ENCODE results near the gene SP1.
"Not testable (repeated sequence)": the region's sequence is repeated elsewhere in the genome, so short reads cannot be mapped to it uniquely, and the experiment has no call there.

SP1 gene

DNA sequence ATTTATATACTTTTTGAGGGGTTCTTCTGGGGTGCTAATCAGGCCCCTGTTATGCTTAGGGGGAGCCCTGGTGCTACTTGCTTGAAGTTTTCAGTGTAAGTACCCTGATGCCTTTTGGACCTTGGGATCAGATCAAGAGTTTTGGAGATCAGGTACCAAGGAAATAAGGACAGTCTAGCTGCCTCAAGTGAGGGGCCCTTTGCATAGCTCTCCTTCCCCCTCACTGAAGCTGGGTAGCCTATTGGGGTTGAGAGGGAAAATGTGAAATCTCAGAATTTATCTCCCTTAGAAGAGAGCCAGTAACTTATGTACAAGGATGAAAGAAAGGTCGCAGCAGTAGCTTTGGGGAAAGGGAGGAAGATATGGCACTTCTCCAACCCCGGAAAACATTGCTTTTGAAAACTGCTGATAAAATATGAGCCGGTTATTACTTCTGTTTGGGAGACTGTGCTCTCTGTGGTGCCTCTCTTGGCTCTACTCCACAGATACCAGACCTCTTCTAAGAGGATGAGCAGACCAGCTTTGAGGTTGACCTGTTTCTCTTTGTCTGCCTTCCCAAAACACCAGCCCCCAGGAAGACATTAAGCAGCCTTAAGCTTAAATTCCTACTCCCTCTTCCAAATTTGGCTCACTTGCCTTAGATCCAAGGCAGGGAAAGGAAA lies 34.9 kb downstream of the SP1 start:
- Mint-ChIP-seq H3K27ac (peak overlapping the region; percentile 20), H3K27me3 (no peaks in the 10 kb centered on the region), H3K4me1 (ENCODE audit: low read depth) (peaks cover 71% of the 10 kb centered on the region), H3K9me3 (no peaks in the 10 kb centered on the region), H3K36me3 (ENCODE audit: low read depth) (peaks cover 47% of the 10 kb centered on the region), H3K4me3 (no peak overlapping the region)
- DNase-seq, result no peak

DNA sequence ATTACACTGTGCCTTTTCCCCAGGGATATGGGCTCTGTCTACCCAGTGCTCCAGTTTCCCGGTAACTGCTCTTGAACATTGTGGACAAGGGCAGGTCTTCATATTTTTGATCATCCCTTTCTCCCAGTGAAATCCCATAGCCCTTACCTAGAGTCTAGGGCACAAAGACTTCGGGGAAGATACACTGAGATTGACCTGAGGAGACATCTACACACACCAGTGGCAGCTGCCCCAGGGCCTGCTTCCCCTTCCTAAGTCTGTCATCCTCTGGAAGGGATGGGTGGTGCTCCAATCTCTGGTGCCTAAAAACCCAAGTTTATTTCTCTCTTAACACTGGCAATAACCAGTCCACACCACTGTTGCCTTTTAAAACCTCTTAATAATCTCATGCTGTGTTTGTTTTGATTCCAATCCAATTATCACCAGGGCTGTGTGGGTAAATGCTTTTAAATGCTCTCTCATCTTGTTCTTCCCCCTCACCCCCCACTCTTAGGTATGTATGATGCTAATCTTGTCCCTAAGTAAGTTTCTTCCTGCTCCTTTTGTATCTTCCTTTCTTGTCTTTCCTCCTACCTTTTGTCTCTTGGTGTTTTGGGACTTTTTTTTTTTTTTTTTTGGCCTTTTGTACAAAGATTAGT lies 35.9 kb downstream of the SP1 start:
- Mint-ChIP-seq H3K27ac (peak overlapping the region; percentile 20), H3K36me3 (ENCODE audit: low read depth) (peaks cover 38% of the 10 kb centered on the region), H3K4me1 (ENCODE audit: low read depth) (peaks cover 73% of the 10 kb centered on the region)
- H3K4me3 Mint-ChIP-seq, DNase-seq, H3K27me3 Mint-ChIP-seq, H3K9me3 Mint-ChIP-seq: not testable (repeated sequence)

DNA sequence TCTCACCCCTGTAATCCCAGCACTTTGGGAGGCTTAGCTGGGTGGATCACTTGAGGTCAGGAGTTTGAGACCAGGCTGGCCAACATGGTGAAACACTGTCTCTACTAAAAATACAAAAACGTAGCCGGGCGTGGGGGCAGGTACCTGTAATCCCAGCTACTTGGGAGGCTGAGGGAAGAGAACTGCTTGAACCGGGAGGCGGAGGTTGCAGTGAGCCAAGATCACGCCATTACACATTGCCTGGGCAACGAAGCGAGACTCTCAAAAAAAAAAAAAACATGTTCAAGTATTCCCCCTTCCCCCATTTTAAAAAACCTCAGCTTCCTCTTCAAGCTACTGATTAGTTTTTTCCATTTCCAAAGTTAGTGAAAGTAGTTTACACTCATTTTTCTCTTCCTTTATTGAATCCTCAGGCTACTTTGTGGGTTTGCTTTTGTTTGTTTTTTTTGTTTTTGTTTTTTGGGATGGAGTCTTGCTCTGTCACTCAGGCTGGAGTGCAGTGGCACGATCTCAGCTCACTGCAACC lies 37.4 kb downstream of the SP1 start:
- H3K36me3 Mint-ChIP-seq (ENCODE audit: low read depth), result peaks cover 24% of the 10 kb centered on the region
- not testable (repeated sequence) for H3K27me3 Mint-ChIP-seq, H3K9me3 Mint-ChIP-seq
- peaks cover 69% of the 10 kb centered on the region for H3K4me1 Mint-ChIP-seq (ENCODE audit: low read depth)
- peak; percentile 38 for DNase-seq
- peak overlapping the region; percentile 30 for H3K4me3 Mint-ChIP-seq
- H3K27ac Mint-ChIP-seq, result peak overlapping the region; percentile 79

DNA sequence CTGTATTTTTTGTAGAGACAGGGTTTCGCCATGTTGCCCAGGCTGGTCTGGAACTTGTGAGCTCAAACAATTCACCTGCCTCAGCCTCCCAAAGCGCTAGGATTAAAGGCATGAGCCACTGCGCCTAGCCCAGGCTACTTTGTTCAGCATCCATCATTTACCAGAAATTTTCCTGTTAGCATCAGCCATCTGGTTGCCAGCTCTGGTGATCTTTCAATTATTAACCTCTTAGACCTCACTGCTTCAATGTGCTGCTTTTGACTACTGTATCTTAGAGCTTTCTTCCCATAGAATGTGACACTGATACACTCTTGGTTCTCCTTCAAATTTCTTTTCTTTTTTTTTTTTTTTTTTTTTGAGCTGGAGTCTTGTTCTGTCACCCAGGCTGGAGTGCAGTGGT lies 38.2 kb downstream of the SP1 start:
- Mint-ChIP-seq H3K9me3 (no peaks in the 10 kb centered on the region), H3K4me1 (ENCODE audit: low read depth) (peaks cover 62% of the 10 kb centered on the region), H3K4me3 (no peak overlapping the region), H3K36me3 (ENCODE audit: low read depth) (peaks cover 16% of the 10 kb centered on the region), H3K27ac (no peak overlapping the region), H3K27me3 (no peaks in the 10 kb centered on the region)
- no peak for DNase-seq

GRCh38 chr12:53419756-53420155 lies 39.8 kb downstream of the SP1 start:
- H3K27me3 Mint-ChIP-seq, result no peaks in the 10 kb centered on the region
- H3K9me3 Mint-ChIP-seq, result no peaks in the 10 kb centered on the region
- peaks cover 51% of the 10 kb centered on the region for H3K4me1 Mint-ChIP-seq (ENCODE audit: low read depth)
- peaks cover 5% of the 10 kb centered on the region for H3K36me3 Mint-ChIP-seq (ENCODE audit: low read depth)
- DNase-seq, result no peak
- H3K4me3 Mint-ChIP-seq, result no peak overlapping the region
- no peak overlapping the region for H3K27ac Mint-ChIP-seq

GRCh38 chr12:53422247-53422646 lies 42.3 kb downstream of the SP1 start:
- not testable (repeated sequence) for DNase-seq; H3K27ac Mint-ChIP-seq; H3K36me3 Mint-ChIP-seq (ENCODE audit: low read depth); H3K4me3 Mint-ChIP-seq; H3K9me3 Mint-ChIP-seq; H3K27me3 Mint-ChIP-seq
- peaks cover 32% of the 10 kb centered on the region for H3K4me1 Mint-ChIP-seq (ENCODE audit: low read depth)

- Mint-ChIP-seq H3K4me3 (no peak within 1 kb of the TSS), H3K9me3 (no peaks in the 10 kb centered on the region), H3K27ac (no peak within 1 kb of the TSS), H3K27me3 (no peaks in the 10 kb centered on the region), H3K4me1 (ENCODE audit: low read depth) (peaks cover 33% of the 10 kb centered on the region), H3K36me3 (ENCODE audit: low read depth) (no peaks in the 10 kb centered on the region)
- DNase-seq, result no peak
Measured at GRCh38 chr12:53423597-53423996, 43.6 kb downstream of the SP1 start, which contains the start of gene AMHR2. AMHR2 (plus strand) TSS chr12:53423855; CDS start chr12:53423935, 80 bp downstream.

DNA sequence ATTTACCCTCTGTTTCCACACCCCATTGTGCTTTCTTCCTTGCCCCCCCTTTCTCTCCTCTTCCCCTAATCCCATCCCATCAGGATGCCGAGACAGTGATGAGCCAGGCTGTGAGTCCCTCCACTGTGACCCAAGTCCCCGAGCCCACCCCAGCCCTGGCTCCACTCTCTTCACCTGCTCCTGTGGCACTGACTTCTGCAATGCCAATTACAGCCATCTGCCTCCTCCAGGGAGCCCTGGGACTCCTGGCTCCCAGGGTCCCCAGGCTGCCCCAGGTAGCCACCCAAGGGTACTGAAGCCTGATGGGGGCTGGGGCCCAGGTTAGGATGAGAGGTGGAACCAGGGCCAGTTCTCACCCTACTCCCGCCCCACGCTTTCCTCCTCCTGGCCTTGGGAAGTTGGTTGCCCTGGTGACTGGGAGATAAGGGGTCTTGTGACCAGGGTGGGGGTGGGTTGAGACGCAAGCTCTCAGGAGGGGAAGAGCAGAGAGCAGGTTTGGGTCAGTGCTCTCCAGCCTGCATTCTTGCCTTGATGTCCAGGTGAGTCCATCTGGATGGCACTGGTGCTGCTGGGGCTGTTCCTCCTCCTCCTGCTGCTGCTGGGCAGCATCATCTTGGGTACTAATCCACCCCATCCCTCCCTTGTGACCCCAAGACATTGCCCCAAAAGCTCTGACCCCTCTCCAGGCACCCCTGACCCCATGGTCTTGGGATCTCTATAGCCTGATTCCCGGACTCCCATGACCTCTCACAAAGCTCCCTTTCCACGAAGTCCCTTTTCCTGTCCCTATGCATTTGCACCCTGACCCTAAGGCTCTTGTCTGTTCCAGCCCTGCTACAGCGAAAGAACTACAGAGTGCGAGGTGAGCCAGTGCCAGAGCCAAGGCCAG lies 44.9 kb downstream of the SP1 start:
- no peak for DNase-seq
- Mint-ChIP-seq H3K36me3 (ENCODE audit: low read depth) (no peaks in the 10 kb centered on the region), H3K27ac (no peak overlapping the region), H3K27me3 (no peaks in the 10 kb centered on the region), H3K4me3 (no peak overlapping the region), H3K4me1 (ENCODE audit: low read depth) (peaks cover 26% of the 10 kb centered on the region), H3K9me3 (no peaks in the 10 kb centered on the region)

GRCh38 chr12:53425515-53426150 lies 45.7 kb downstream of the SP1 start:
- H3K36me3 Mint-ChIP-seq (ENCODE audit: low read depth), result no peaks in the 10 kb centered on the region
- peaks cover 24% of the 10 kb centered on the region for H3K4me1 Mint-ChIP-seq (ENCODE audit: low read depth)

GRCh38 chr12:53427905-53428594 lies 48.1 kb downstream of the SP1 start:
- no peaks in the 10 kb centered on the region for H3K36me3 Mint-ChIP-seq (ENCODE audit: low read depth)
- no peaks in the 10 kb centered on the region for H3K9me3 Mint-ChIP-seq
- H3K27ac Mint-ChIP-seq, result peak overlapping the region; percentile 42
- no peaks in the 10 kb centered on the region for H3K27me3 Mint-ChIP-seq
- peak; percentile 42 for DNase-seq
- peaks cover 14% of the 10 kb centered on the region for H3K4me1 Mint-ChIP-seq (ENCODE audit: low read depth)
- no peak overlapping the region for H3K4me3 Mint-ChIP-seq

More at GRCh38 chr12:53425515-53426150, 45.7 kb downstream of the SP1 start:
- no peak overlapping the region for H3K27ac Mint-ChIP-seq
- no peak overlapping the region for H3K4me3 Mint-ChIP-seq
- no peaks in the 10 kb centered on the region for H3K9me3 Mint-ChIP-seq
- H3K27me3 Mint-ChIP-seq, result no peaks in the 10 kb centered on the region
- no peak for DNase-seq

GRCh38 chr12:53428741-53429140 lies 48.8 kb downstream of the SP1 start:
- DNase-seq, result no peak
- Mint-ChIP-seq H3K27me3 (no peaks in the 10 kb centered on the region), H3K27ac (peak overlapping the region; percentile 42), H3K9me3 (no peaks in the 10 kb centered on the region), H3K36me3 (ENCODE audit: low read depth) (no peaks in the 10 kb centered on the region), H3K4me3 (no peak overlapping the region), H3K4me1 (ENCODE audit: low read depth) (peaks cover 14% of the 10 kb centered on the region)

GRCh38 chr12:53430116-53430515 lies 50.1 kb downstream of the SP1 start:
- Mint-ChIP-seq H3K36me3 (ENCODE audit: low read depth) (no peaks in the 10 kb centered on the region), H3K9me3 (no peaks in the 10 kb centered on the region), H3K27ac (no peak overlapping the region), H3K4me1 (ENCODE audit: low read depth) (peaks cover 14% of the 10 kb centered on the region), H3K4me3 (no peak overlapping the region), H3K27me3 (no peaks in the 10 kb centered on the region)
- DNase-seq, result no peak

- Mint-ChIP-seq H3K9me3 (no peaks in the 10 kb centered on the region), H3K4me3 (no peak overlapping the region), H3K27ac (no peak overlapping the region), H3K4me1 (ENCODE audit: low read depth) (peaks cover 14% of the 10 kb centered on the region), H3K36me3 (ENCODE audit: low read depth) (no peaks in the 10 kb centered on the region), H3K27me3 (no peaks in the 10 kb centered on the region)
- DNase-seq, result no peak
Measured at GRCh38 chr12:53431187-53431586, 51.2 kb downstream of the SP1 start.

GRCh38 chr12:53435326-53435725 lies 55.4 kb downstream of the SP1 start:
- not testable (repeated sequence) for H3K36me3 Mint-ChIP-seq (ENCODE audit: low read depth); H3K27me3 Mint-ChIP-seq; H3K4me3 Mint-ChIP-seq; DNase-seq; H3K27ac Mint-ChIP-seq; H3K4me1 Mint-ChIP-seq (ENCODE audit: low read depth); H3K9me3 Mint-ChIP-seq
